ENCODE data around the gene FNTB. TPM values are rescaled to one million over a fixed set of nuclear protein-coding genes. Genes with fewer than 3 reads are reported as not detected.

Gene FNTB
- total RNA-seq: 8.8 and 13.1 TPM in 2 replicates

GRCh38 chr14:64986648-64987437, at the start of gene FNTB:
Gene FNTB (plus strand): TSS chr14:64986895. CDS start chr14:64986954, 59 bp downstream.

DNA sequence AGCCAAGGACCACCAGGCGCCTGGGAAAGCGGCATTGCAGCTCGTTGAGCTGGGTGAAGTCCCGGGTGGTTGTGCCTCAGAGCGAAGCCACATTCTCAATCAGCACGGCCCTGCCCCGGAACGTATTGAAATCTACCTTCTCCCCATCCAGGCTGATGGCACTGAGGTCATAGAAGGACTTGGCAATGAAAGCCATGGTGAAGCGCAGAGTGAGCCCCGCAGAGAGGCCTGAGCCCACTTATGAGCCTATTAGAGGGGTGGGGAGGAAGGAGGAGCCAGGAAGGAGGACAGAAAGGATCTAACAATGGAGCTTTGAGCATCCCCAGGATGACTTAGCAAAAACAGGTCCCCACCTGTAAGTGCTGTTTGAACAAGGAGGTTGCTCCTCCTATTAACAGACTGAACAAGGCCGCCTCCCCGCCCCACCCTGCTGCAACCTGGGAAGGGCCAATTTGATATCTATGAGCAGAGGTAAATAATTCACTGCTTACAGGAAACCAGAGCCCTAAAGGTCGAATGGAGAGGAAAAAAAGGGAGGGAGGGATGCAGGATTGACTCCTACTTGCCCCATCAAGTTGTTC, 44.1 kb upstream of the FNTB start, which contains the start of gene GPX2:
Gene GPX2, minus strand, starts transcription at position 215 of the 581 bp plus-strand sequence. Its CDS starts 19 bp downstream, at position 196.

GRCh38 chr14:64971943-64972791, 14.5 kb upstream of the FNTB start, which contains the start of gene RAB15:
Gene RAB15 (minus strand): TSS chr14:64972336. CDS start chr14:64972076, 260 bp downstream.

GRCh38 chr14:65102441-65103149, 115.9 kb downstream of the FNTB start, which contains the start of gene MAX:
Gene MAX (minus strand): TSS chr14:65102517. CDS start chr14:65102339, 178 bp downstream.

Small RNAs within 50 kb of the gene (small RNA-seq; reads per million reads assigned to genes)
- not detected for gene MIR4706

Other genes starting within 250 kb of the FNTB start
- not detected in 2 replicates for gene SPTB, start 107.0 kb upstream of the FNTB start, total RNA-seq
- gene CHURC1, start 72.4 kb upstream of the FNTB start, total RNA-seq: 31.5 and 63.9 TPM in 2 replicates
- not detected in 2 replicates for gene GPX2, start 44.1 kb upstream of the FNTB start, total RNA-seq
- gene RAB15, start 14.6 kb upstream of the FNTB start, total RNA-seq: 1.1 and 2.2 TPM in 2 replicates
- 45.0 and 51.8 TPM in 2 replicates for gene MAX, start 115.6 kb downstream of the FNTB start, total RNA-seq